Caco-2 (cell line): Measurements from ENCODE around the gene PLA2G4D. TPM values are rescaled to one million over a fixed set of nuclear protein-coding genes. Genes with fewer than 3 reads are reported as not detected.
A peak's percentile ranks its signal among the peaks of the same experiment; 100 is the strongest.

ENCODE experiments used
- BruUV-seq: library from RNA; stranded (reverse); fragments of 400-500 nt; replicated peaks from 2 replicates; lab custom pipeline; 2021; lab: Mats Ljungman, UMichigan
- CTCF ChIA-PET: fragments of 300-600 bp; sonication (Branson Sonifier 250); formaldehyde crosslinking; loops from one replicate; lab custom pipeline; 2022; ENCODE audit warnings: antibody characterized with exemption; lab: Charles Lee
- POLR2A ChIA-PET: fragments of 300-600 bp; sonication (Branson Sonifier 250); formaldehyde crosslinking; loops from one replicate; lab custom pipeline; 2022; ENCODE audit warnings: antibody characterized with exemption; lab: Charles Lee
- DNase-seq, 2 experiments: peaks; one replicate each; pipeline versions ENCODE4 v3.0.0 to v3.0.0-alpha.2; 2020 to 2022
- H3K27me3 ChIP-seq: replicated peaks from 2 replicates; pipeline ENCODE4 v1.6.0; 2011; ENCODE audit warnings: low read length; ENCODE audit not compliant: control insufficient read depth, insufficient read depth
- H3K36me3 ChIP-seq: 2 replicates; pipeline ENCODE4 v1.5.1; 2011; ENCODE audit warnings: low read length; ENCODE audit not compliant: control insufficient read depth, insufficient read depth
- H3K4me1 ChIP-seq: fragments of 250-450 bp; sonication (Bioruptor Pico); 2 replicates; pipeline ENCODE4 v1.5.1; 2020; ENCODE audit warnings: mild to moderate bottlenecking
- H3K4me3 ChIP-seq: 2 replicates; pipeline ENCODE4 v1.5.1; 2011; ENCODE audit warnings: low read depth, mild to moderate bottlenecking, control low read depth, low read length
- H3K9me3 ChIP-seq: fragments of 250-450 bp; sonication (Bioruptor Pico); 2 replicates; pipeline ENCODE4 v1.5.1; 2020; ENCODE audit warnings: mild to moderate bottlenecking, moderate library complexity
- H3K27ac Mint-ChIP-seq: one replicate; pipeline ENCODE4 v1.8.0; 2022; ENCODE audit warnings: mixed read lengths; ENCODE audit not compliant: unreplicated experiment
- H3K27me3 Mint-ChIP-seq: one replicate; pipeline ENCODE4 v1.8.0; 2022; ENCODE audit warnings: mixed read lengths; ENCODE audit not compliant: insufficient read depth, unreplicated experiment
- H3K36me3 Mint-ChIP-seq: one replicate; pipeline ENCODE4 v1.8.0; 2022; ENCODE audit warnings: mild to moderate bottlenecking, mixed read lengths; ENCODE audit not compliant: insufficient read depth, unreplicated experiment
- H3K4me1 Mint-ChIP-seq: one replicate; pipeline ENCODE4 v1.8.0; 2022; ENCODE audit warnings: low read depth, mixed read lengths; ENCODE audit not compliant: unreplicated experiment
- H3K4me3 Mint-ChIP-seq: one replicate; pipeline ENCODE4 v1.8.0; 2022; ENCODE audit warnings: mild to moderate bottlenecking, moderate library complexity, mixed read lengths; ENCODE audit not compliant: unreplicated experiment
- H3K9me3 Mint-ChIP-seq: one replicate; pipeline ENCODE4 v1.8.0; 2022; ENCODE audit warnings: mixed read lengths; ENCODE audit not compliant: unreplicated experiment
- CTCF ChIP-seq, 2 experiments: fragments of 200-600 bp in 1 of 2; IDR thresholded peaks; 1 replicate in 1 of 2; 2 replicates in 1 of 2; pipeline versions ENCODE4 v1.5.1 to v1.8.0; 2011 to 2022; ENCODE audit warnings: antibody characterized with exemption in 1 of 2, control low read depth in 1 of 2, inconsistent platforms in 1 of 2, low read depth in 1 of 2, low read length in 1 of 2, mild to moderate bottlenecking in 1 of 2, moderate library complexity in 1 of 2; ENCODE audit not compliant: insufficient read depth in 1 of 2, severe bottlenecking in 1 of 2, unreplicated experiment in 1 of 2
- intact Hi-C: fragments of 100-400 bp; cut with micrococcal nuclease; formaldehyde crosslinking; loops from one replicate; pipeline ENCODE4 v1.10.0; 2022; ENCODE audit not compliant: unreplicated experiment
- total RNA-seq: library from RNA; stranded (reverse); gene quantifications from 2 replicates; pipeline ENCODE4 v1.2.3, GENCODE V29; 2022

PLA2G4D gene
- total RNA-seq, 1 experiment from 2014 or later: not detected

DNA sequence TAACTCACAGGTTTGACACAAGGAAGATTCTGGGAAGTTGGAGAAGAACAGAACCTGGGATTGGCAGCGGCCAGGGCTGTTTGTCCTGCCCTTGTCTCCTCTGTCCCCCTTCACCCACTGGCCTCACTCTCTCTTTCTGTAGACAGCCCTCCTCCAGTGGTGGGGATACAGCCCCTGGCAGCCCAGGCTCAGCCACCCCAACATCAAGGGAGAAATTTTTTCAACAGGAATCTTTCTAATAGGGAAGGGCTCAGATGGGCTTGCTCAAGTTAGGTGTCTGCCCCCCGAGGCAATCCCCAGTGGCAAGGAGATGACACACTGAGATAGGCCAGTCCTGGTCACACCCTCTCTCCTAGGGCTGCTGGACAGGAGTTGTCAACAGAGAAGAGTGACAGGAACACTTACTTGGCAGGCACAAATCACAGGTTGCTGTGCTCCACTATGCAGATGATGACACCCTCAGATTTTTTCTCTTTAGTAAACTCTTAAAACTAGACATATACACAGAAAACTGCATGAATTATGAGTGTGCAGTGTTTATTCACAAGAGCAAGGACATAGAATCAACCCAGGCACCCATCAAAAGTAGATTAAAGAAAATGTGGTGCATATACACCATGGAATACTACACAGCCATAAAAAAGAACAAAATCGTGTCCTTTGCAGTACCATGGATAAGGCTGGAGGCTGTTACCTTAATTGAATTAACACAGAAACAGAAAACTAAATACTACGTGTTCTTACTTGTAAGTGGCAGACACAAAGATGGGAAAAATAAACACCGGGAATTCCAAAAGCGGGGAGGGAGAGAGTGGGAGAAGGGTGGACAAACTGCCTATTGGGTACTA is 36.3 kb downstream of the PLA2G4D start:
- Mint-ChIP-seq H3K27me3 (no peaks in the 10 kb centered on the region), H3K4me3 (peak overlapping the region; percentile 76), H3K27ac (peak overlapping the region; percentile 93), H3K4me1 (peaks cover 7% of the 10 kb centered on the region), H3K36me3 (peaks cover 17% of the 10 kb centered on the region), H3K9me3 (no peaks in the 10 kb centered on the region)
- DNase-seq: no peak
- Histone ChIP-seq H3K9me3 (no peaks in the 10 kb centered on the region), H3K36me3 (no peaks in the 10 kb centered on the region), H3K4me3 (peak overlapping the region; percentile 1), H3K4me1 (peaks cover 19% of the 10 kb centered on the region), H3K27me3 (no peaks in the 10 kb centered on the region)
- intact Hi-C loops: loop anchor here (1.0 to 5.0 kb wide), 5 partner anchors 12 to 131 kb away; partner anchors contain the start of gene EHD4
- CTCF ChIA-PET: interaction anchor here (0.6 to 2.4 kb wide), 9 partner anchors 11 to 85 kb away, joined by 3 to 23 read pairs (median 5); partner anchors contain the start of gene EHD4
- TSS peak; percentile 98 for BruUV-seq
- TF ChIP-seq CTCF (IDR thresholded peaks at IDR 0.05; ENCODE audit: insufficient read depth in 1 of 2, low read depth in 1 of 2, low read length in 1 of 2, severe bottlenecking in 1 of 2, unreplicated experiment in 1 of 2): no peak
- POLR2A ChIA-PET: interaction anchor here (0.8 to 1.8 kb wide), 5 partner anchors 11 to 78 kb away, joined by 3 to 8 read pairs (median 5); no protein-coding TSS in a partner anchor

- Histone ChIP-seq H3K27me3 (no peaks in the 10 kb centered on the region), H3K4me3 (peak overlapping the region; percentile 33), H3K4me1 (peaks cover 19% of the 10 kb centered on the region), H3K36me3 (no peaks in the 10 kb centered on the region), H3K9me3 (no peaks in the 10 kb centered on the region)
- Mint-ChIP-seq H3K9me3 (no peaks in the 10 kb centered on the region), H3K4me3 (peak overlapping the region; percentile 76), H3K27ac (peak overlapping the region; percentile 93), H3K36me3 (peaks cover 17% of the 10 kb centered on the region), H3K27me3 (no peaks in the 10 kb centered on the region), H3K4me1 (peaks cover 7% of the 10 kb centered on the region)
- TSS peak; percentile 93 for BruUV-seq
- CTCF ChIA-PET: interaction anchor here (0.6 to 2.4 kb wide), 11 partner anchors 10 to 590 kb away, joined by 3 to 23 read pairs (median 4); partner anchors contain the start of gene EHD4
- POLR2A ChIA-PET: interaction anchor here (0.8 to 1.8 kb wide), 5 partner anchors 11 to 77 kb away, joined by 3 to 8 read pairs (median 5); no protein-coding TSS in a partner anchor
- peak; percentile 73 to 87 for TF ChIP-seq CTCF (IDR thresholded peaks at IDR 0.05; ENCODE audit: insufficient read depth in 1 of 2, low read depth in 1 of 2, low read length in 1 of 2, severe bottlenecking in 1 of 2, unreplicated experiment in 1 of 2)
- intact Hi-C loops: loop anchor here (1.0 to 5.0 kb wide), 5 partner anchors 11 to 130 kb away; partner anchors contain the start of gene EHD4
- DNase-seq: peak; percentile 92 to 96
These were observed 37.2 kb downstream of the PLA2G4D start for GRCh38 chr15:42056934-42057798.
